M059J (cell line): Measurements from ENCODE around the gene NPIPB5. TPM values are rescaled to one million over a fixed set of nuclear protein-coding genes. Genes with fewer than 3 reads are reported as not detected.
"Not testable (repeated sequence)": the region's sequence is repeated elsewhere in the genome, so short reads cannot be mapped to it uniquely, and the experiment has no call there.

Source experiments
- DNase-seq: peaks from one replicate; pipeline ENCODE4 v3.0.0-alpha.2; 2012; ENCODE audit warnings: low read depth
- total RNA-seq: library from RNA; depleted of rRNA; stranded (reverse); fragments of >200 nt; shearing (Covaris generic); gene quantifications from 2 replicates; pipeline ENCODE4 v1.2.3, GENCODE V29; 2014; rRNA removed

The NPIPB5 gene
- total RNA-seq, result 5.8 and 9.3 TPM in 2 replicates

DNA sequence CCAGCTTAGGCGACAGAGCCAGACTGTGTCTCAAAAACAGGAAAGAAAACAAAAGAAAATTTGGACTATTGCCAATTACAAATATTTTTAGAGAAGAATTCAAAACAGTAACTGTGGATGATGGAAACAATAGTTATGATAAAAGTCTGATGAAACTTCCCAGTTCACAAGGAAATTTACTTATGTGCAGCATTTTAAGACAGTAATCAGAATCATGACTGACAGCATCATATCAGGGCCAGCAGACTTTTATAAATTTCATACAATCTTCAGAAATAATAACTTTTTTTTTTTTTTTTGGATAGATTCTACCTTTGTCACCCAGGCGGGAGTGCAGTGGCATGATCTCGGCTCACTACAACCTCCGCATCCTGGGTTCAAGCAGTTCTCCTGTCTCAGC lies at the start of gene NPIPB5:
TSS of gene NPIPB5 (plus strand) at position 301 of the 400 bp plus-strand sequence. CDS start 2,911 bp downstream, outside the sequence.
- not testable (repeated sequence) for DNase-seq

DNA sequence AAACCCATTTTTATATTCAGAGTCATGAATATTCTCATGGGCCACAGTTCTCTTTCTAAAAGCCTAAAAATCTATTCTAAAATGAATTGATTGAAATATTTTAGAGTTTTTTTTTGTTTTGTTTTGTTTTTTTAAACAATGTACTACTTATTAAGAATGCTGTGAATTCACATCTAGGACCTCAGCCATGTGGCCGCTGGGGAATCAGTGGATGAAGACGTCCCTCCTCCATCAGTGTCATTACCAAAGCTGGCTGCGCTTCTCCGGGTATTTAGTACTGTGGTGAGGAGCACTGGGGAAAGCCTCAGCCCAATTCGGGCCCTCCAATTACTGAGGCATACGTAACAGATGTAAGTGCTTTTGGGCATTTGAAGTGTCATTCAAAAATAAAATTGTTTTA lies 41.8 kb upstream of the NPIPB5 start:
- not testable (repeated sequence) for DNase-seq

DNA sequence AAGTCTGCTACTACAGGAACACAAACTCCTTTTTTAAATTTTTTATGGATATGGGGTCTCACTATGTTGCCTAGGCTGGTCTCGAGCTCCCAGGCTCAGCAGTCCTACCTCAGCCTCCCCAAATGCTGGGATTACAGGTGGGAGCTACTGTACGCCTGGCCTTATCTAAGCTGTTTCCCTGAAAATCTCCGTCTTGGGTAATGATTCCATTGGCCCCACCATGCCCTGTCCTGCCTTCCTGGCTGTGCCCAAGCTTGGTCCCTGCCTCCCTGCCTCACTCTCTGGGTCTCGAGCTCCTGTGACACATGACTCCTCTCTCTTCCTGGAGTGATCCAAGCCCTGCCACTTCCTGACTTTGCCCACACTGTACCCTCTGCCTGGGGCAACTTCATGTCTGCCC lies 27.3 kb downstream of the NPIPB5 start:
- DNase-seq, result not testable (repeated sequence)

DNA sequence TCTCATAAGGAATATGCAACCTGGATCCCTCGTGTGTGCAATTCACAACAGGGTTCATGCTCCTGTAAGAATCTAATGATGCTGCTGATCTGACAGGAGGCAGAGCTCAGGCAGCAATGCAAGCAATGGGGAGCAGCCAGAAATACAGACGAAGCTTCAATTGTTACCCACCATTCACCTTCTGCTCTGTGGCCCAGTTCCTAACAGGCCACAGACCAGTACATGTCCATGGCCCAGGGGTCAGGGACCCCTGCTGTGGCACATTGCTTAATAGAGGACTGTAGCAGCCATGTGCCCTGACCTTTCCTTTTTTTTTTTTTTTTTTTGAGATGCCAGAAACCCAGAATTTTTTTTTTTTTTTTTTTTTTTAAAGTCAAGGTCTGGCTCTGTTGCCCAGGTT lies 34.1 kb downstream of the NPIPB5 start:
- not testable (repeated sequence) for DNase-seq

DNA sequence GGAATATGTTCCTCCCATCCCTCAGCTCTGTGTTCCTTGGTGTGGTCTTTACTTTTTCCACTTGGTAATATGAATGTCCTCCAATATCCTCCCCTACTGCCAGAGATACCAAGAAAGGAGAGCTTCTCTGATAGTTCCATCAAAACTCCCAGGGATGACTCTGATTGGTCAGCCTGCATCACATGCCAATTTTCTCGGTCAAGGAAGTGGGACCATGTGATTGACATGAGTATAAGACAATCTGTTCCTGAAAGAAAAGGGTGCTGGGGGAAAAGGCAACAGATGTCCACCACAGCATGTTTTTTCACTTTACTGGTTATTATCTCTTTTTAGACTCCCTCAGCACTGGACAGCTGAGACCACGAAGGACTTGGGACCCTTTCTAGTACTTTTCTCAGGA lies 35.9 kb downstream of the NPIPB5 start:
- DNase-seq, result not testable (repeated sequence)

DNA sequence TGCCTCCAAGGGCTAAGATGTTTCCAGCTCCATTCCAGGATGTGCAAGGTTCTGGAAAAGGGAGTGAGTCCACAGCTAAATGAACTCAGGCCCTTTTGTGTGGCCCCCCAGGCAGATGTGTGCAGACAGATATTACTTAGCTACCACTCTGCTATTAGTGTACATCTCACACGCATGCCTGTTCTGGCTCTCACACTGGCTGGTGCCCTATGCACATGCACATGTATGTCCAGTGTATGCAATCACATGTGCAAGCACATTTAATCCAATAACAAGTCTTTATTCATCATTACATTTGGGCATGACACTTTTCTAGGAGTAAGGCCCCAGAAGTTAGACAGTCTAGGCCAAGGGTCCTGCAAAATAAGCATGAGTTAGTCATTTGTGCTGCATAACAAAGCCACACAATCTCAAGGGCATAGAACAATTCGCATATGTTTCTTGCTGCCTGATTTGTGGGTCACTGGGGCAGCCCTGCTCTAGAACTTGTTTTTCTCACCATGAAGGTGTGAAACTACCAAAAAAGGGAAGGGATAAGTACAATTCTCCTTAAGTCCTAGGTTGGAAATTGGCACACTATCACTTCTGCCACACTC lies 36.6 kb downstream of the NPIPB5 start:
- DNase-seq, result not testable (repeated sequence)

DNA sequence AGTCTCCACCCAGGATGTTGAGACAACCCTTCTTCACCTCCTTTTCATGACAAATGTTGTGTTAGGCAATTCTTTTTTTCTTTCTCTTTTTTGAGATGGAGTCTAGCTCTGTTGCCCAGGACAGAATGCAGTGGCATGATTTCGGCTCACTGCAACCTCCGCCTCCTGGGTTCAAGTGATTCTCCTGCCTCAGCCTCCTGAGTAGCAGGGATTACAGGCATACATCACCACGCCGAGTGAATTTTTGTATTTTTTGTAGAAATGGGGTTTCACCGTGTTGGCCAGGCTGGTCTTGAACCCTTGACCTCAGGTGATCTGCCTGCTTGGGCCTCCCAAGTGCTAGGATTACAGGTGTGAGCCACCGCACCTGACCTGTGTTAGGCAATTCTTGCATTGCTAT lies 39.2 kb downstream of the NPIPB5 start:
- not testable (repeated sequence) for DNase-seq

DNA sequence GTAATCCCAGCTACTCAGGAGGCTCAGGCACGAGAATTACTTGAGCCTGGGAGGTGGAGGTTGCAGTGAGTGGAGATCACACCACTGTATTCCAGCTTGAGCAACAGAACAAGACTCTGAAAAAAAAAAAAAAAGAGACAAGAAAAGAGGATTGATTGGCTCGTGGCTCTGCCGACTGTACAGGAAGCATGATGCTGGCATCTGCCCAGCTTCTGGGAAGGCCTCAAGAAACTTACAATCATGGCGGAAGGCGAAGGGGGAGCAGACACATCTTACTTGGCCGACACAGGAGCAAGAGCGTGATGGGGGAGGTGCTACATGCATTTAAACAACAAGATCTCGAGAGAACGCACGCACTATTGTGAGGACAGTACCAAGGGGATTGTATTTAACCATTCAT lies 40.5 kb downstream of the NPIPB5 start:
- not testable (repeated sequence) for DNase-seq

DNA sequence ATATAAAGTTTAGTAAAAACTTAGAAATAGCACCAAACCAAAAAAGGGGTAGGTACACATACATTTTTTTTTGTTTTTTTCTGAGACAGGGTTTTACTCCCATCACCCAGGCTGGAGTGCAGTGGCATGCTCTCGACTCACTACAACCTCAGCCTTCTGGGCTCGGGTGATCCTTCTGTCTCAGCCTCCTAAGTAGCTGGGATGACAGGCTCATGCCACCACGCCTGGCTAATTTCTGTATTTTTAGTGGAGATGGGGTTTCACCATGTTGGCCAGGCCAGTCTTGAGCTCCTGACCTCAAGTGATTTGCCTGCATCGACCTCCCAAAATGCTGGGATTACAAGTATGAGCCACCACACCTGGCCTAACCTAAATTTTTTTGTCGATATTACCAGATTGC lies 41.0 kb downstream of the NPIPB5 start:
- DNase-seq, result not testable (repeated sequence)

DNA sequence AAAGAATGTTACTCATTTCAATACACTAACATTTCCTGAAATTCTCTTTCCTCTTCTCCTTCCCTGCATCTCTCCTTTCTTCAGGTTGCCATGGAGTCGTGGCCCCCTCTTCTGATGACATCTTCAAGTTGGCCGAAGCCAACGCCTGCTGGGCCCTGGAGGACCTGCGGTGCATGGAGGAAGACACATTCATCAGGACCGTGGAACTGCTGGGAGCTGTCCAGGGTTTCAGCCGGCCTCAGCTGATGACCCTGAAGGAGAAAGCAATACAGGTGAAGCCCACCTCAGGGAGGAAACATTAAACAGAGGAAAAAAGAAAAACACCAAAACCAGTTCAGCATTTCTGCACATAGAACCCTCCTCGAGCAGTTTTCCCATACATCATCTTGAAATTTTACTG lies 46.1 kb downstream of the NPIPB5 start:
- DNase-seq, result not testable (repeated sequence)

Other genes starting within 250 kb of the NPIPB5 start
- 21.2 and 43.5 TPM in 2 replicates for gene POLR3E, start 213.5 kb upstream of the NPIPB5 start, total RNA-seq
- 33.8 and 51.1 TPM in 2 replicates for gene CDR2, start 136.3 kb upstream of the NPIPB5 start, total RNA-seq